CD4-positive, alpha-beta memory T cell (primary cell): ENCODE results near the gene DSE. TPM values are rescaled to one million over a fixed set of nuclear protein-coding genes. Genes with fewer than 3 reads are reported as not detected.

Source experiments
- CTCF ChIA-PET: fragments of 350-600 bp; sonication (Branson Sonifier 250); formaldehyde crosslinking; loops from one replicate; lab custom pipeline; 2021; ENCODE audit warnings: inconsistent platforms; ENCODE audit not compliant: partially characterized antibody; lab: Charles Lee
- POLR2A ChIA-PET: fragments of 350-600 bp; sonication (Branson Sonifier 250); formaldehyde crosslinking; loops from one replicate; lab custom pipeline; 2021; ENCODE audit not compliant: partially characterized antibody; lab: Charles Lee
- DNase-seq, 5 donors: peaks; one replicate each; pipeline versions ENCODE4 v3.0.0 to v3.0.0-alpha.2; 2020 to 2022; ENCODE audit warnings: mixed read lengths in 1 of 5
- H3K27ac ChIP-seq: one replicate; pipeline ENCODE4 v1.7.0; 2013; ENCODE audit warnings: low read depth, low read length
- H3K27me3 ChIP-seq: 2 replicates; pipeline ENCODE4 v1.7.0; 2013; ENCODE audit warnings: mild to moderate bottlenecking, low read length, moderate library complexity; ENCODE audit not compliant: insufficient read depth
- H3K36me3 ChIP-seq: 2 replicates; pipeline ENCODE4 v1.7.0; 2013; ENCODE audit warnings: mild to moderate bottlenecking, low read length, moderate library complexity; ENCODE audit not compliant: insufficient read depth
- H3K4me1 ChIP-seq: 2 replicates; pipeline ENCODE4 v1.7.0; 2013; ENCODE audit warnings: mild to moderate bottlenecking, low read length, moderate library complexity; ENCODE audit not compliant: insufficient read depth
- H3K4me3 ChIP-seq, 2 donors: one replicate each; pipeline ENCODE4 v1.7.0; 2013; ENCODE audit warnings: low read length in 2 of 2, mild to moderate bottlenecking in 1 of 2
- H3K9me3 ChIP-seq, 2 donors: one replicate each; pipeline ENCODE4 v1.7.0; 2013; ENCODE audit warnings: low read length in 2 of 2, control low read depth in 1 of 2; ENCODE audit not compliant: control insufficient read depth in 1 of 2
- H3K27ac Mint-ChIP-seq, 7 donors: one replicate each; pipeline ENCODE4 v1.8.0; 2020 to 2021; ENCODE audit warnings: mixed read lengths in 7 of 7, mild to moderate bottlenecking in 6 of 7, inconsistent platforms in 3 of 7, moderate library complexity in 3 of 7
- H3K27me3 Mint-ChIP-seq, 2 donors: one replicate each; pipeline ENCODE4 v1.8.0; 2020 to 2021; ENCODE audit warnings: mixed read lengths in 2 of 2
- H3K36me3 Mint-ChIP-seq, 2 donors: one replicate each; pipeline ENCODE4 v1.8.0; 2020 to 2021; ENCODE audit warnings: mixed read lengths in 2 of 2, inconsistent platforms in 1 of 2, mild to moderate bottlenecking in 1 of 2
- H3K4me1 Mint-ChIP-seq, 4 donors: one replicate each; pipeline ENCODE4 v1.8.0; 2020 to 2021; ENCODE audit warnings: mixed read lengths in 4 of 4, mild to moderate bottlenecking in 1 of 4
- H3K4me3 Mint-ChIP-seq, 8 donors: one replicate each; pipeline ENCODE4 v1.8.0; 2020 to 2021; ENCODE audit warnings: mixed read lengths in 8 of 8, mild to moderate bottlenecking in 7 of 8, moderate library complexity in 6 of 8, inconsistent platforms in 3 of 8
- H3K9me3 Mint-ChIP-seq, 8 donors: one replicate each; pipeline ENCODE4 v1.8.0; 2020 to 2021; ENCODE audit warnings: mixed read lengths in 8 of 8, mild to moderate bottlenecking in 5 of 8, inconsistent platforms in 3 of 8, moderate library complexity in 1 of 8
- intact Hi-C: fragments of 100-400 bp; cut with micrococcal nuclease; formaldehyde crosslinking; loops from one replicate; pipeline ENCODE4 v1.15.1; 2023
- polyA plus RNA-seq, 2 donors: library from polyadenylated mRNA; unstranded; fragments of 300-500 nt; fragmentation: Illumina TruSeq; gene quantifications; one replicate each; pipeline ENCODE4 v1.2.3, GENCODE V29; 2021
- total RNA-seq, 2 experiments: library from RNA; stranded (reverse); gene quantifications; one replicate each; pipeline ENCODE4 v1.2.3, GENCODE V29; 2021

The DSE gene
- total and polyA plus RNA-seq, 4 experiments from 2014 or later, result 1.9 to 9.0 (median 5.8) TPM

GRCh38 chr6:116419069-116419786, 48.5 kb downstream of the DSE start:
- Mint-ChIP-seq H3K36me3 (peaks cover 0 to 9% of the 10 kb centered on the region in 2 donors), H3K27ac (no peak overlapping the region), H3K27me3 (no peaks in the 10 kb centered on the region), H3K9me3 (no peaks in the 10 kb centered on the region), H3K4me3 (no peak overlapping the region), H3K4me1 (no peaks in the 10 kb centered on the region)
- CTCF ChIA-PET, result no interaction called here
- Histone ChIP-seq H3K4me1 (no peaks in the 10 kb centered on the region), H3K4me3 (no peak overlapping the region), H3K9me3 (no peaks in the 10 kb centered on the region), H3K27ac (no peak overlapping the region), H3K36me3 (no peaks in the 10 kb centered on the region), H3K27me3 (no peaks in the 10 kb centered on the region)
- POLR2A ChIA-PET, result no interaction called here
- intact Hi-C loops, result no loop called here
- no peak for DNase-seq

- intact Hi-C loops, result no loop called here
- POLR2A ChIA-PET, result no interaction called here
Observed at GRCh38 chr6:116420341-116420740, 49.6 kb downstream of the DSE start.

GRCh38 chr6:116422238-116422637, 51.5 kb downstream of the DSE start:
- Histone ChIP-seq H3K27me3 (no peaks in the 10 kb centered on the region), H3K4me3 (no peak overlapping the region), H3K4me1 (no peaks in the 10 kb centered on the region), H3K9me3 (no peaks in the 10 kb centered on the region), H3K27ac (no peak overlapping the region), H3K36me3 (no peaks in the 10 kb centered on the region)
- Mint-ChIP-seq H3K36me3 (peaks cover 0 to 8% of the 10 kb centered on the region in 2 donors), H3K4me3 (no peak overlapping the region), H3K4me1 (no peaks in the 10 kb centered on the region), H3K27ac (no peak overlapping the region), H3K27me3 (no peaks in the 10 kb centered on the region), H3K9me3 (no peaks in the 10 kb centered on the region)
- no peak for DNase-seq
- ChIA-PET CTCF (no interaction called here), POLR2A (no interaction called here)
- intact Hi-C loops, result no loop called here

More at GRCh38 chr6:116420341-116420740, 49.6 kb downstream of the DSE start:
- no peaks in the 10 kb centered on the region for H3K9me3 ChIP-seq
- no peaks in the 10 kb centered on the region for H3K4me1 Mint-ChIP-seq
- no peaks in the 10 kb centered on the region for H3K27me3 Mint-ChIP-seq
- no peak overlapping the region for H3K27ac Mint-ChIP-seq
- no peaks in the 10 kb centered on the region for H3K4me1 ChIP-seq
- no peak overlapping the region for H3K4me3 ChIP-seq
- H3K4me3 Mint-ChIP-seq, result no peak overlapping the region
- H3K36me3 Mint-ChIP-seq, result peaks cover 0 to 3% of the 10 kb centered on the region in 2 donors
- H3K27me3 ChIP-seq, result no peaks in the 10 kb centered on the region
- no peaks in the 10 kb centered on the region for H3K9me3 Mint-ChIP-seq
- no peak for DNase-seq
- no peak overlapping the region for H3K27ac ChIP-seq
- CTCF ChIA-PET, result no interaction called here
- no peaks in the 10 kb centered on the region for H3K36me3 ChIP-seq

GRCh38 chr6:116424001-116424400, 53.3 kb downstream of the DSE start:
- no peak overlapping the region for H3K4me3 Mint-ChIP-seq
- no peak for DNase-seq
- Histone ChIP-seq H3K27ac (no peak overlapping the region), H3K27me3 (no peaks in the 10 kb centered on the region), H3K4me1 (no peaks in the 10 kb centered on the region), H3K4me3 (no peak overlapping the region), H3K36me3 (no peaks in the 10 kb centered on the region), H3K9me3 (no peaks in the 10 kb centered on the region)
- peaks cover 0 to 21% of the 10 kb centered on the region in 2 donors for H3K36me3 Mint-ChIP-seq
- POLR2A ChIA-PET, result no interaction called here
- intact Hi-C loops, result no loop called here
- no peak overlapping the region for H3K27ac Mint-ChIP-seq
- H3K4me1 Mint-ChIP-seq, result no peaks in the 10 kb centered on the region
- CTCF ChIA-PET, result no interaction called here
- peaks cover 0 to under 1% (median 0%) of the 10 kb centered on the region in 8 donors for H3K9me3 Mint-ChIP-seq
- no peaks in the 10 kb centered on the region for H3K27me3 Mint-ChIP-seq

GRCh38 chr6:116426551-116426950, 55.8 kb downstream of the DSE start:
- Mint-ChIP-seq H3K27ac (no peak overlapping the region), H3K36me3 (peaks cover 0 to 21% of the 10 kb centered on the region in 2 donors), H3K4me1 (no peaks in the 10 kb centered on the region), H3K4me3 (no peak overlapping the region), H3K9me3 (peaks cover 0 to 5% (median 0%) of the 10 kb centered on the region in 8 donors), H3K27me3 (no peaks in the 10 kb centered on the region)
- ChIA-PET POLR2A (no interaction called here), CTCF (no interaction called here)
- Histone ChIP-seq H3K27me3 (no peaks in the 10 kb centered on the region), H3K4me3 (no peak overlapping the region), H3K4me1 (no peaks in the 10 kb centered on the region), H3K36me3 (no peaks in the 10 kb centered on the region), H3K9me3 (no peaks in the 10 kb centered on the region), H3K27ac (no peak overlapping the region)
- no peak for DNase-seq
- intact Hi-C loops, result no loop called here

GRCh38 chr6:116429111-116429510, 58.4 kb downstream of the DSE start:
- intact Hi-C loops, result no loop called here
- Mint-ChIP-seq H3K9me3 (peaks cover 0 to 5% (median 0%) of the 10 kb centered on the region in 8 donors), H3K36me3 (peaks cover 0 to 26% of the 10 kb centered on the region in 2 donors), H3K4me1 (no peaks in the 10 kb centered on the region), H3K27ac (no peak overlapping the region), H3K27me3 (no peaks in the 10 kb centered on the region), H3K4me3 (no peak overlapping the region)
- Histone ChIP-seq H3K4me3 (no peak overlapping the region), H3K9me3 (no peaks in the 10 kb centered on the region), H3K27me3 (no peaks in the 10 kb centered on the region), H3K4me1 (no peaks in the 10 kb centered on the region), H3K27ac (no peak overlapping the region), H3K36me3 (no peaks in the 10 kb centered on the region)
- DNase-seq, result no peak
- ChIA-PET POLR2A (no interaction called here), CTCF (interaction anchor here (1.2 kb wide), 1 partner anchor 141 kb away, joined by 3 read pairs; no protein-coding TSS in a partner anchor)

- H3K4me3 Mint-ChIP-seq, result no peak overlapping the region
- Histone ChIP-seq H3K4me3 (no peak overlapping the region), H3K4me1 (no peaks in the 10 kb centered on the region), H3K27me3 (no peaks in the 10 kb centered on the region), H3K36me3 (no peaks in the 10 kb centered on the region), H3K9me3 (no peaks in the 10 kb centered on the region), H3K27ac (no peak overlapping the region)
- intact Hi-C loops, result no loop called here
- ChIA-PET CTCF (no interaction called here), POLR2A (no interaction called here)
- no peak for DNase-seq
- H3K4me1 Mint-ChIP-seq, result no peaks in the 10 kb centered on the region
- peaks cover 0 to 28% of the 10 kb centered on the region in 2 donors for H3K36me3 Mint-ChIP-seq
- H3K9me3 Mint-ChIP-seq, result peaks cover 0 to 5% (median 0%) of the 10 kb centered on the region in 8 donors
- no peaks in the 10 kb centered on the region for H3K27me3 Mint-ChIP-seq
- no peak overlapping the region for H3K27ac Mint-ChIP-seq
Observed at GRCh38 chr6:116430860-116431259, 60.1 kb downstream of the DSE start.
